GM21360 (cell line): ENCODE data around the gene WBP4.
"Not testable (repeated sequence)": the region's sequence is repeated elsewhere in the genome, so short reads cannot be mapped to it uniquely, and the experiment has no call there.

ENCODE experiments used
- ATAC-seq: cut with Tn5 transposase; IDR thresholded peaks from one replicate; pipeline ENCODE4 v1.9.1; 2021; ENCODE audit warnings: mild to moderate bottlenecking, moderate library complexity; ENCODE audit not compliant: unreplicated experiment

Gene WBP4

DNA sequence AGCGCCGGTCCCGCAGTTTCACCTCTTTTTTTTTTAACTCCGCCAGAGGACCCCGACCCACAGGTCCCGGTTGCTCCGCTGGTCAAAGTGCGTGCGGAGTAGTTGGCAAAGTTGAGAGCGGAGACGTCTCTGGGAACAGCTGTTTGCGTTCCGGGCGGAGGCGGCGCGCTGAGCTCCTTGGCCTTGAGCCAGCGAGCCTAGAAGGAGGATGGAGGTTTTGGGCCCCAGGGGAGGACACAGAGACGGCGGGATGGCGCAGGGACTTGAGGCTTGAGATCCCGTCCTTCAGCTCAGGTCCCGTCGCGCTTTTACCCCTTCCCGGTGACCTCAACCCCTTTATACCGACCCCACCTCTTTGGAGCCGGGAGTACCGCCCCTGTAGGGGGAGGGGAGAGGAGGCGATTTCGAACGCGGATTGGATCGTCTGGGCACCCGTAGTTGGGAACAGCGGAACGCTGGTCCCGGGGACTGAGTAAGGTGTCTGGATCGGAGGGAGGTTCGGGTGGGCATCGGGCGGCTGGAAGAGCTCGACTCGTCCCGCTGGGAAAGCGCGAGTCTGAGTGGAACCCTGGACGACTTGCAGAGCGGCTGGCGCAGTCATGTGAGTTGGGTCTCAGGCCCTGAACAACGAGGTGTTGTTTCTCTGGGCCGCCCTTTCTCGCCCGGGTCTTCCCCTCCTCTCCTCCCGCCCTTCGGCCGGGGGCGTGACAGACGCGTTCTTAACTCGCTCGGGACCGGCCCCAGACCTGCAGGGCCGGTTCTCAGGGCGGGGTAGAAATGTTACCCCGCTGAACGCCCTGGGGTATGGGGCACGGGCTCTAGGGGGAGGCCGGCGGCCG lies at the start of gene WBP4:
TSS of gene WBP4 (plus strand) at position 435 of the 839 bp plus-strand sequence. CDS start at position 600, 165 bp downstream.
- peak; percentile 65 for ATAC-seq

DNA sequence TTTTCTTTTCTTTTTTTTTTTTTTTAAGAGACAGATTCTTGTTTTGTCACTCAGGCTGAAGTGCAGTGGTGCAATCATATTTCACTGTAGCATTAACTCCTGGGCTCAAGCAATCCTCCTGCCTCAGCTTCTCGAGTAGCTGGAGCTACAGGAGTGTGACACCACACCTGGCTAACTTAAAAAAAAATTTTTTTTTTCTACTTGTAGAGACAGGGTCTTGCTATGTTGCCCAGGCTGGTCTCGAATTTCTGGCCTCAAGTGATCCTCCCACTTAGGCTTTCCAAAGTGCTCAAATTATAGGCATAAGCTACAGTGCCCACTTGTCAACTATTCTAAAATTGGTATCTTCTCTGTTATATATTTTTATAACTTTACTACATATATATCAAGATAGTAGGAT lies 48.8 kb upstream of the WBP4 start:
- ATAC-seq: no peak

GRCh38 chr13:41013835-41014234 lies 47.5 kb upstream of the WBP4 start:
- ATAC-seq: no peak

GRCh38 chr13:41015920-41016319 lies 45.4 kb upstream of the WBP4 start:
- ATAC-seq: no peak

GRCh38 chr13:41017159-41017558 lies 44.1 kb upstream of the WBP4 start:
- ATAC-seq: no peak

GRCh38 chr13:41017817-41018601 lies 43.3 kb upstream of the WBP4 start:
- ATAC-seq: no peak

DNA sequence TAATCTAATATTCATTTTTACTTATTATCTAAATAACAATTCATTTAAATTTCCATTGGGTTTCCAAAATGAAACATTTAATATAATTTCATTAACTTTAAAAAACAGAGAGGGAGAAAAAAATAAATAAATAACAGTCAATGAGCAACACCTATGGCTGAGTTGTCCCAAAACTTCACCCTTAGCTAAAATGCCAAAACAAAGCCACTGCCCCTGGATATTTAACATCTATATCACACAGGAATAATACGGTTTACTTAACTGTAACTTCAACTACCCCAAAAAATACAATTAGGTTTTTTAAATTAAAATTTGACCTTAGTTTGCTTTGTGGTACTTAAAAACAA lies 42.7 kb upstream of the WBP4 start:
- ATAC-seq: no peak

- ATAC-seq: peak; percentile 87
These were observed 42.3 kb upstream of the WBP4 start, which contains the start of gene ELF1 for GRCh38 chr13:41019011-41019487. TSS of gene ELF1 (minus strand) at chr13:41019316. CDS start at chr13:40982054, 37,262 bp downstream.

DNA sequence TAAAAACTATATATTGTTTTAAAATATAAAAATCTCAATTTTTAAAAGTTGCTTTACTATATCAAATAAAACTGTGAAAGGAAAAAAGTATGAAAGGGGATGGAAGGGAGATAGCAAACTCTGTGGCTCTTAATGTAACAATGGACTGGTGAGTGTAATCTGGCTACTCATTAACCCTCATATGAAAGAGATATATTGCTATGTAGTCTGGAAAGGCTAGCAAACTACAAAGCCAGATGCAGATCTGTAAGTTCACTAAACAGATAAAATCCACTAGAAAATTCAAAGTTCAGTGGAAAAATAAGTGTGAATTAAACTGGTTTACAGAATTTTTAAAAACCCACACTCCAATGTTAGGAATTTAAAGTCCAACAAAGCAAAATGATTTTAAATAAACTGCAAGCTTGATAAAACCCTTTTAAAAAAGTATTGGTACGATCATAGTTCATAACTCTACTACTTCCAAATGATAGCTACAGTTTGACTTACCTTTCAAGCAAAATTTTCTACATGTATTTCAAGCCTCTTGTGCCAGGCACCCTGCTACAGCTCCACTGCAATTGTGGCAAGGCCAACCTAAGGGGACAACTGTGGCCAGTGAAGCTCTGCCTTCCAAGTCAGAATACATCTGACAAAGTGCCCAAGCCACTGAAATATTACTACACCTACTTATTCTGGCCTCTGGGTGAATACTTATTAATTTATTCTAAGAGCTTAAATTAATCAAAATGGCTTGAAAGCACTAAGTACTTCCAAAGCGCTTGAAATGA lies 41.5 kb upstream of the WBP4 start:
- no peak for ATAC-seq

DNA sequence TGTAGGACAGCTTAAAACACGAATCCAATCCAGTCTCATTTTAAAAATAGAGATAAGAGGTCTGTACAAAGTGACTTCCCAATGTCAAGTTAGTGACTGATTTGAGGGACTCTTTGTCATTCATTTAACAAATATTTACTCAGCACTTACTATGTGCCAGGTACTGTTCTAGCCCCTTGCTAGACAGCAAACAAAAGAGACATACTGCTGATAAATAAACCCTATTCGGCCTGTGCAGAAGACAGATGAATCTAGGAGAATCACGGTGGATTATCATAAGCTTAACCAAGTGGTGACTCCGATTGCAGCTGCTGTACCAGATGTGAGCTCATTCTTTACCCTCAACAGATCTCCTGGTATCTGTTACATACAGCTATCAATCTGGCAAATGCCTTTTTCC lies 35.8 kb upstream of the WBP4 start:
- ATAC-seq: no peak

DNA sequence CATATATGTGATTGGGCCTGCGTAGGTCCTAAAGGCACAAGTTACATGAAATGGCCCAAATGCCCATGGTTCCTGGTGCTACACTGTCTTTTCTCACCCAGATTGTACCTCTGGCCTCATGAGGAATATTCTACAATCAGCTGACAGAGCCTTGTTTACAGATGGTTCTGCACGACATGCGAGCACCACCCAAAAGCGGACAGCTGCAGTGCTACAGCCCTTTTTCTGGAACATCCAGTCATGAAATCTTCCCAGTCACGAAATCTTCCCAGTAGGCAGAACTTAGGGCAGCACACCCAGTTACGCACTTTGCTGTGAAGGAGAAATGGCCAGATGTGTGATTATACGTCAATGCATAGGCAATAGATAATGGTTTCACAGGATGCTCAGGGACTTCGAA lies 34.5 kb upstream of the WBP4 start:
- no peak for ATAC-seq

DNA sequence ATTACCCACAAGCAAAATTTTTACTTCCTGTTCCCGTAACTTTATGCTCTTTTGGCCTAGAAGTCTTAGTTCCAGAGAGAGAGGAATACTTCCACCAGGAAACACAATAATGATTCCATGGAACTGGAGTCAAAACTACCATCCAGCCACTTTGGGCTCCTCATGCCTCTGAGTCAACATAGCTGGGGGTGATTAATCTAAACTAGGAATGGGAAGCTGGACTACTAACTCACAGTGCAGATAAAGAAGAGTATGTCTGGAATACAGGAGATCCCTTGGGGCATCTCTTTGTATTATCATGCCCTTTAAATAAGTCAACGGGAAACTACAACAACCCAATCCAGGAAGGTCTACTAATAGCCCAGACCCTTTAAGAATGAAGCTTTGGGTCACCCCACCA lies 33.3 kb upstream of the WBP4 start:
- ATAC-seq: no peak

GRCh38 chr13:41029629-41030028 lies 31.7 kb upstream of the WBP4 start:
- no peak for ATAC-seq

DNA sequence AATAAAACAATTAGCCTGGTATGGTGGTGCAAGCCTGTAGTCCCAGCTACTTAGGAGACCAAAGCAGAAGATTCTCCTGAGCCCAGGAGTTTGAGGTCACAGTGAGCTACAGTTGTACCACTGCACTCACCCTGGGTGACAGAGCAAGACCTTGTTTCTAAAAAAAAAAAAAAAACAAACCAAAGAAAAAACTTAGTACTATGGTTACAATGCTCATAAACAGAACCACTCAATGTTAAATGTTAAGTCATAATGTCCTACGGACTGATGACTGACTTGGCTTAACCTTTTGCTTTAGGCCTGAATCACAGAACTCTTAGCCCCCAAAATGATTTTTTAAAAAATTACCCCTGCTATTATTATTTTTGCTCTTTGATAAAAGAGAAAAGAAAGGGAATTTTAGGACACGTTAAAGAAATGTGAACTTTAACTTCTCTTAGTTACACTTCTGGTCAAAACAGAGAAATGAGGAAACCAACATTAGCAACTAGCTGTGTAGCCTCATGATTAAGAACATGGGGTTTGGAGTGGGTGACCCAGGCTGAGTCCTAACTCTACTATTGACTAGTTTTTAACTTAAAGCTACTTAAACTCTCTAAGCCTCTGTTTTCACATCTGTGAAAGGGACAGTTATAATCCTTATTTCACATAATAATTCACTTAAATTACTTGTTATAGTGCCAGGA lies 28.5 kb upstream of the WBP4 start:
- ATAC-seq: no peak

- no peak for ATAC-seq
These were observed 26.9 kb upstream of the WBP4 start for GRCh38 chr13:41034382-41034781.

DNA sequence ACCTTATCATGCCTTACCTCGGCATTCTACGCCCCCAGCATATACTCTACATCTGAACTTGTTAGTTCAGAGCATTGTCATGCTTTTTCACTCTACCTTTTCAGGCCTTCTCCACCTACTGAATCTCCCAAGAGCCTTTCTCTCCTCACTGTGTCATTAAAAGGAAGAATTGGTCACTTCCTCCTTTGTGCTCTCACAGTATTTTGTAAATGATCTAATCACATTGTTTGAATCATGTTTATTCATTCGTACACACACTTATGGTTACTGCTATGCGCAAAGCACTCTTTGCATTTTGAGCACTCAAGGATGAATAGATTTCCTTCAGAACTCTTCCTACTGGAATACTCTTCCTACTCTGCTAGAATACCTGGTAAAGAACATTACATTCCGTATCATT lies 26.4 kb upstream of the WBP4 start:
- no peak for ATAC-seq

- ATAC-seq: not testable (repeated sequence)
These were observed 24.8 kb upstream of the WBP4 start for GRCh38 chr13:41036557-41036956.

GRCh38 chr13:41039746-41040145 lies 21.6 kb upstream of the WBP4 start:
- no peak for ATAC-seq

DNA sequence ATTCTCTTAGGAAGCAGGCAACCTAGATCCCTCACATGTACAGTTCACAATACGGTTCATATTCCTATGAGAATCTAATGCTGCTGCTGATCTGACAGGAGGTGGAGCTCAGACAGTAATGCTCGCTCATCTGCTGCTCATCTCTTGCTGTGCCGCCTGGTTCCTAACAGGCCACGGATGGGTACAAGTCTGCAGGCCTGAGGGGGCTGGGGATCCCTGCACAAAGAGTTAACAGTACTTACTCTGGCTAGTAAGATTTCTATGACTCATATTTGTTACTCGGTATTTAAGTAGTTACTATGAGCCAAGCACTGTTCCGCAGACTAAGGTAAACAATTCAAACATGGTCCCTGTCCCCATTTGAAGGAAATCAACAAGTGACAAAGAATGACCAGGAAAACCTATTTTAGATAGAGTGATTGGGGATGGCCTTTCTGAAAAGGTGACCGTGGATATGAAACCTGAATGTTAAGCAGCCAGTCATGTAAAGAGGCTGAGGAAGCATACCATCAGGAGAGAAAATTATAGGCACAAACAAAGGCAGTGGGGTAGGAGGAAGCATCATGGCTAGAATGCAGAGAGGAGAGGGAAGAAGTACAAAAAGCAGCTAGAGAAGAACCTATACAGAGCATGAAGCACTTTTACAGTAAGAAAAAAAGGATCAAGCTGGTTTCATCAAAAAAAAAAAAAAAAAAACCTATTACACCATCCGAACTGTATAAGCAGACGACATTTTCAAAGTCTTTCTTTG lies 20.6 kb upstream of the WBP4 start:
- ATAC-seq: no peak

GRCh38 chr13:41042419-41042818 lies 18.9 kb upstream of the WBP4 start:
- not testable (repeated sequence) for ATAC-seq
